ENCODE data around the gene COL4A6. TPM values are rescaled to one million over a fixed set of nuclear protein-coding genes. Genes with fewer than 3 reads are reported as not detected.

COL4A6 gene
- total and polyA plus RNA-seq, 10 of the 15 experiments (the other 5 are each of a cell fraction or from before 2014, with no cell fraction given): 0.02 to 0.56 (median 0.05) TPM; not detected in 3

DNA sequence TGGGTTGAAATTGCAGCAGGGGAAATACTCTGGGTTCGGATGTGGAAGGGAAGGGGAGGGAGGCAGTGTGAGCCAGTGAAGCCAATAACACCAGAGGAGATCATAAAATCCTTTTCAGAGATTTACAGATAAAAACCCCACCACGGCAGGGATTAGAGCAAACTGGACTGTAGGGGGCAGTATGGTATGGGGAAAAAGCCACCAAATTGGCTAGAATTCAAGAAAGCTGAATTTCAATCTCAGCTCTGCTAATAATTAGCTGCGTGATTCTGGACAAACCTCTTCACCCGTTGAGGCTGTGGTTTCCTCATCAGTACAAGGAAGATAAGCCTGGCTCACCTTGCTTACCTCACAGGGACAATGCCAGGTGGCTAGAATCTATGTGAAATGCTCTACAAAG lies 238.5 kb downstream of the COL4A6 start (continued):
- no peak for TF ChIP-seq ETV6 (conservative IDR thresholded peaks at IDR 0.05 in 1 of 2, IDR thresholded peaks at IDR 0.05 in 1 of 2; ENCODE audit: borderline replicate concordance in 1 of 2, low read depth in 1 of 2)

DNA sequence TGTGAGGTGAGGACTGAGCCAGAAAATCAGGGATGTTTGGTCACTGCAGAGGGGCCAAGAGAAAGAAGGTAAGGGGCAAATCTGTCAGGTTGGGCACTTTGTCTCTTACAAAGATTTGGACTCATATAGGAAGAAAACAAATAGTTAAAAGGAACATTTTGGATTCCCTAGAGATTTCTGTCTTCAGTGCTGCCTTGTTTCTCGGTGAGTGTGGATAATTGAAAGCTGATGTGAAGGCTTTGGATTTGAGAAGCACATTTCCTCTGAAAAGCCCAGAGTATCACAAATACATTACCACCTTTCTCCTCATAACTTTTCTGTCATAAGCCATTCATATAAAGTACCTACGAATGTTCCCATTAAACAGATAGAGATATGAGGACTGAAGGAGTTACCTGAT lies 239.2 kb downstream of the COL4A6 start:
- SMC1A ChIA-PET (ENCODE audit: uncharacterized antibody, unreplicated experiment): interaction anchor here (1.3 to 1.6 kb wide), 2 partner anchors 25 to 105 kb away, joined by 3 to 4 read pairs; no protein-coding TSS in a partner anchor
- 0% methylated on average over 2 of the region's 2 CpGs for WGBS (ENCODE audit: insufficient coverage, insufficient replicate concordance, low lambda C conversion rate, missing lambda C conversion rate)
- Histone ChIP-seq H3K36me3 (ENCODE audit: control insufficient read depth in 2 of 2, insufficient read depth in 2 of 2, low read length in 1 of 2) (no peaks in the 10 kb centered on the region), H3K4me1 (ENCODE audit: control insufficient read depth, insufficient read depth, low read length) (no peaks in the 10 kb centered on the region), H3K79me2 (ENCODE audit: control insufficient read depth, insufficient read depth, low read length) (no peaks in the 10 kb centered on the region), H3K27ac (ENCODE audit: control insufficient read depth, insufficient read depth) (no peak overlapping the region), H3K9ac (ENCODE audit: control insufficient read depth, insufficient read depth, low read length) (no peak overlapping the region), H3K4me3 (no peak overlapping the region), H2AFZ (ENCODE audit: control insufficient read depth, low read depth, low read length) (no peak overlapping the region), H4K20me1 (ENCODE audit: control insufficient read depth, insufficient read depth) (no peaks in the 10 kb centered on the region), H3K27me3 (replicated peaks in 1 of 2; ENCODE audit: control insufficient read depth in 2 of 2, insufficient read depth in 2 of 2, low read length in 1 of 2) (peaks cover 0 to 7% of the 10 kb centered on the region in 2 experiments; a peak in 1 of 4 replicates), H3K4me2 (ENCODE audit: control insufficient read depth, insufficient read depth) (no peak overlapping the region), H3K9me3 (replicated peaks; ENCODE audit: control insufficient read depth, insufficient read depth, low read length) (no peaks in the 10 kb centered on the region)
- FAIRE-seq: no peak
- ATAC-seq: no peak
- CTCF ChIA-PET: interaction anchor here (1.6 to 1.7 kb wide), 2 partner anchors 105 to 338 kb away, joined by 5 to 8 read pairs; no protein-coding TSS in a partner anchor
- BruUV-seq (replicated peaks): no TSS peak
- DNase-seq (ENCODE audit: low read depth, low spot score): no peak
- intact Hi-C loops (cut with micrococcal nuclease; ENCODE audit: unreplicated experiment): no loop called here
- in situ Hi-C loops (cut with MboI): no loop called here
- RAD21 ChIA-PET (ENCODE audit: unreplicated experiment): no interaction called here
- POLR2A ChIA-PET: no interaction called here
- TF ChIP-seq, protein P1, sequence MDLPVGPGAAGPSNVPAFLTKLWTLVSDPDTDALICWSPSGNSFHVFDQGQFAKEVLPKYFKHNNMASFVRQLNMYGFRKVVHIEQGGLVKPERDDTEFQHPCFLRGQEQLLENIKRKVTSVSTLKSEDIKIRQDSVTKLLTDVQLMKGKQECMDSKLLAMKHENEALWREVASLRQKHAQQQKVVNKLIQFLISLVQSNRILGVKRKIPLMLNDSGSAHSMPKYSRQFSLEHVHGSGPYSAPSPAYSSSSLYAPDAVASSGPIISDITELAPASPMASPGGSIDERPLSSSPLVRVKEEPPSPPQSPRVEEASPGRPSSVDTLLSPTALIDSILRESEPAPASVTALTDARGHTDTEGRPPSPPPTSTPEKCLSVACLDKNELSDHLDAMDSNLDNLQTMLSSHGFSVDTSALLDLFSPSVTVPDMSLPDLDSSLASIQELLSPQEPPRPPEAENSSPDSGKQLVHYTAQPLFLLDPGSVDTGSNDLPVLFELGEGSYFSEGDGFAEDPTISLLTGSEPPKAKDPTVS (IDR thresholded peaks at IDR 0.05; ENCODE audit: low read depth, low read length): no peak
- TF ChIP-seq, protein P2, sequence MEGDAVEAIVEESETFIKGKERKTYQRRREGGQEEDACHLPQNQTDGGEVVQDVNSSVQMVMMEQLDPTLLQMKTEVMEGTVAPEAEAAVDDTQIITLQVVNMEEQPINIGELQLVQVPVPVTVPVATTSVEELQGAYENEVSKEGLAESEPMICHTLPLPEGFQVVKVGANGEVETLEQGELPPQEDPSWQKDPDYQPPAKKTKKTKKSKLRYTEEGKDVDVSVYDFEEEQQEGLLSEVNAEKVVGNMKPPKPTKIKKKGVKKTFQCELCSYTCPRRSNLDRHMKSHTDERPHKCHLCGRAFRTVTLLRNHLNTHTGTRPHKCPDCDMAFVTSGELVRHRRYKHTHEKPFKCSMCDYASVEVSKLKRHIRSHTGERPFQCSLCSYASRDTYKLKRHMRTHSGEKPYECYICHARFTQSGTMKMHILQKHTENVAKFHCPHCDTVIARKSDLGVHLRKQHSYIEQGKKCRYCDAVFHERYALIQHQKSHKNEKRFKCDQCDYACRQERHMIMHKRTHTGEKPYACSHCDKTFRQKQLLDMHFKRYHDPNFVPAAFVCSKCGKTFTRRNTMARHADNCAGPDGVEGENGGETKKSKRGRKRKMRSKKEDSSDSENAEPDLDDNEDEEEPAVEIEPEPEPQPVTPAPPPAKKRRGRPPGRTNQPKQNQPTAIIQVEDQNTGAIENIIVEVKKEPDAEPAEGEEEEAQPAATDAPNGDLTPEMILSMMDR (IDR thresholded peaks at IDR 0.05 in 2 of 3, conservative IDR thresholded peaks at IDR 0.05 in 1 of 3; ENCODE audit: control insufficient read depth in 2 of 3, extremely low read depth in 1 of 3, insufficient read depth in 1 of 3, low read depth in 3 of 3, low read length in 3 of 3): no peak
- no peak for TF ChIP-seq NR2C1 (IDR thresholded peaks at IDR 0.05)
- TF ChIP-seq SUZ12 (IDR thresholded peaks at IDR 0.05; ENCODE audit: unreplicated experiment): no peak
- TF ChIP-seq, protein P3, sequence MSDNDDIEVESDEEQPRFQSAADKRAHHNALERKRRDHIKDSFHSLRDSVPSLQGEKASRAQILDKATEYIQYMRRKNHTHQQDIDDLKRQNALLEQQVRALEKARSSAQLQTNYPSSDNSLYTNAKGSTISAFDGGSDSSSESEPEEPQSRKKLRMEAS (IDR thresholded peaks at IDR 0.05; ENCODE audit: low read depth, low read length): no peak
- TF ChIP-seq ZNF24 (IDR thresholded peaks at IDR 0.05): no peak
- no peak for TF ChIP-seq HCFC1 (IDR thresholded peaks at IDR 0.05; ENCODE audit: low read length)
- TF ChIP-seq ZZZ3 (IDR thresholded peaks at IDR 0.05; ENCODE audit: control insufficient read depth, insufficient read length, low read depth): no peak
